DMS79 treated with DMSO at 0.1 percent for 48 hours (cell line): ENCODE measurements around the gene TFDP2.
"Not testable (repeated sequence)": the region's sequence is repeated elsewhere in the genome, so short reads cannot be mapped to it uniquely, and the experiment has no call there.

Experiments
- DNase-seq: peaks from one replicate; lab custom pipeline; 2025; lab: John Stamatoyannopoulos, UW

The TFDP2 gene

DNA sequence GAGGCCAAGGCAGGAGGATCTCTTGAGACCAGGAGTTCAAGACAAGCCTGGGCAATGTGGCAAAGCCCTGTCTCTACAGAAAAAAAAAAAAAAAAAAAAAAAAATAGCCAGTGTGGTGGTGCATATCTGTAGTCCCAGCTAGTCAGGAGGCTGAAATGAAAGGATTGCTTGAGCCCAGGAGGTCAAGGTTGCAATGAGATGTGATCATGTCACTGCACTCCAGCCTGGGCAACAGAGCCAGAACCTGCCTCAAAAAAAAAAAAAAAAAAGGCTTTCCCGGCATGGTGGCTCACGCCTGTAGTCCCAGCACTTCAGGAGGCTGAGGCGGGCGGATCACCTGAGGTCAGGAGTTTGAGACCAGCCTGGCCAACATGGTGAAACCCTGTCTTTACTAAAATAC, 73.7 kb downstream of the TFDP2 start:
- not testable (repeated sequence) for DNase-seq

DNA sequence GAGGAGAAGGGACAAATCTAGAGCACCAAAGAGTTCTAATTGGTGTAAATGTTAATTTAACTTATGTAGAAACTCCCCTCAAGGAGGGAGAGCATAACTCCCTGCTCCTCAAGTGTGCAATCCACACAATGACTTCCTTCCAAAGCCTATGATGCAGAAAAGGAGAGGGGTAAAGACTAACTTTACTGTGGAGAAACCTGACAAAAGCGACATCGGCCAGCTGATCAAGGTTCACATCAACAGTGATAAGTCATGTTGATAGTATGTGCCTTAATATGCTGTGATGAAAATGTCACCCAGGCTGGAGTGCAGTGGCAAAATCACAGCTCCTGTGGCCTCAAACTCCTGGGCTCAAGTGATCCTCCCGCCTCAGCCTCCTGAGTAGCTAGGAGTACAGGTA, 76.5 kb downstream of the TFDP2 start:
- no peak for DNase-seq

DNA sequence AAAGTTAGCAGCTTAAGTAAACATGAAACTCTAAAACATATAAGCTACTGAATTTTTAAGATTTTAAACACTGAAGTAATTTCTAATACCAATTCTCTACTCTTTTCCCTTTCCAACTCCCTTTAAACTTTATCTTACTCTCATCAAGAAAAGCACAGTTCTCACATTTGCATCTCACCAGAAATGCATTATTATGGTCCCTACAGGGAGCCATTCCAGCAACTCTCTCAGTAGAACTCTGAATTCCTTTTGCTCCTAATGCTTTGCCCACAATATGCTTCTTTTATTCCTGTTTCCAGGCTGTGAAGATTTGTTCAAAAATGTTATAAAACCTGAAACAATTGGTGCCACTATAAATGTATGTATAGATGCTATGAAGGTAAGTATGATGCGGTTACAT, 83.4 kb downstream of the TFDP2 start:
- no peak for DNase-seq

DNA sequence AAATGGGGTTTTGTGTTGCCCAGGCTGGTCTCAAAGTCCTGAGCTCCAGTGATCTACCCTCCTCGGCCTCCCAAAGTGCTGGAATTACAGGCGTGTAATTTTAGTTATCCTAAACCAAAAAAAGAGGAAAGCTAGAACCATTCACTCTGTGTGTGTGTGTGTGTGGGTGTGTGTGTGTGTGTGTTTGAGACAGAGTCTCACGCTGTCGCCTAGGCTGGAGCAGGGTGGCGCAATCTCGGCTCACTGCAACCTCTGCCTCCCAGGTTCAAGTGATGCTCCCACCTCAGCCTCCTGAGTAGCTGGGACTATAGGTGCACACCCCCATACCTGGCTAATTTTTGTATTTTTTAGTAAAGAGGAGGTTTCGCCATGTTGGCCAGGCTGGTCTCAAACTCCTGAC, 84.0 kb downstream of the TFDP2 start:
- no peak for DNase-seq

DNA sequence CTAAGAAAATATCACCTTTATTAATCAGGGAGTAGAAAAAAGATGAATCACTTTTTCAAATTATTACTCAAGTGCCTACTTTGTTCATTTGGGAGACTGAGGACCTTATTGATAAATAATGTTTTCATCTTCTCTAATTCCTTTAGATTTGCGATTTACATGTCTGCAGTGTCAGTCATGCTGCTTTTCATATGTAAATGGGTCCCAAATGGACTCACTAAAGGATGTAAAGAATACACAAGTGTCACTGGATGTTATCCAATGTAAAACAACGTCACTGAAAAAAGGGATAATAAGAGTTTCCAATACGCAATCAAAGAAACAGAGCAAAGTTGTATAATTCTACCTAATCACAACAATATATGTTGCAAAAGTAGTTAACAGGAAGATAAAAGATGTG, 84.9 kb downstream of the TFDP2 start:
- DNase-seq, result no peak

DNA sequence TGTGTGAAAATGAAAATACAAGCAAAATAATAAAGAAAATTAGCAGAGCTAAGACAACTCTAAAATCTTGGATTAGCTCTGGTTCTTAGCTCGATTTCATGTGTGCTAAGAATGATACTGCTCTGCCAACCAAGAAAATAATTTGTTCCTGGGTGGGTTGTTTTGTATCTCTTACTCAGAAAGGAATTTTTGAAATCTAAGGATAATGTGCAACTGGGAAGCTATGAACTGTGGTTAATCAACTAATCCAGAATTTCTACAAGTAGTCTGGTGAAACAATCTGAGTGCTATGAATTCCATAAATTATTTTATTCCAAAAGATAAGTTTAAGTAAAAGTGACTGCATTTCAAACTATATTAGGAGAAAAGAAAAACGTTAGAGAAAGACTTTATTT, 92.0 kb downstream of the TFDP2 start:
- DNase-seq, result no peak

DNA sequence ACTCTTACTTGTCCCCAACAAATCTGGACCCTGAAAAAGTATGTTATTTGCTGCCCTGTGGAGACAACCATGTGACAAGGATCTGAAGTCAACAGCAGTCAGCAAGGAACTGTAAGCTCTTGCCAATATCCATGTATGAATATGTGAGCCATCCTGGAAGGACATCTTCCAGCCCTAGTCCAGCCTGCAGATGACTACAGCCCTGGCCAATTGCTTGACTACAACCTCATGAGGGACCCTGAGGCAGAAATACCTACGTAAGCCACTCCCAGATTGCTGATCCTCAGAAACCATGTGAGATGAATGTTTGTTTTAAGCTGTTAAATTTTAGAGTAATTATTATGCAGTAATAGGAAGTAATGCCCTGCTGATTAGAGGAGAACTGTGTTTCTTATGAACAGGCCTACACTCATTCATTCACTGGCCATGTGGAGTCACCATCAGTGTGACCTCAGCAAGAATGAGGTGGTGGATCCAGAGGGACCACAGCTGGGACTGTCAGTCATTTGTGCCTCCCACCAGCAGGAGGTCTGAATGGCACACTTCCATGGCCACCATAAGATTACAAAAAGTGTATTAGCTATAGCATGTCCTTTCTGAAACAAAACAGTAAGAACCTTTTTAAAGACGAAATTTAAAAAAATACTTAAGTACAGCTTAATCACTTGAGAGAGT, 92.6 kb downstream of the TFDP2 start:
- DNase-seq, result no peak

DNA sequence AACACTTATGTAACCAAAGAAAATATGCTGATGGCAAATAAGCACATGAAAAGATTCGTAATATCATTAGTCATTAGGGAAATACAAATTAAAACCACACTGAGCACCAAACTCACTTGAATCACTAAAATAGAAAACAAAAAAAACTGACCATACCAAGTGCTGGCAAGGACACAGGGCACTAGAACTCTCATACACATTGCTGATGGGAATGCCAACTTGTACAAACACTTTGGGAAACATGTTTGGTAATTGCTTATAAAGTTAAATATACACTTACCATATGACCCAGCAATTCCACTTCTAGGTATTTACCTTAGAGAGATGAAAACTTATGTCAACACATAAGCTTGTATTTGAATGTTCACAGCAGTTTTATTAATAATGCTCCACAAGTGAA, 95.5 kb downstream of the TFDP2 start:
- DNase-seq, result no peak

DNA sequence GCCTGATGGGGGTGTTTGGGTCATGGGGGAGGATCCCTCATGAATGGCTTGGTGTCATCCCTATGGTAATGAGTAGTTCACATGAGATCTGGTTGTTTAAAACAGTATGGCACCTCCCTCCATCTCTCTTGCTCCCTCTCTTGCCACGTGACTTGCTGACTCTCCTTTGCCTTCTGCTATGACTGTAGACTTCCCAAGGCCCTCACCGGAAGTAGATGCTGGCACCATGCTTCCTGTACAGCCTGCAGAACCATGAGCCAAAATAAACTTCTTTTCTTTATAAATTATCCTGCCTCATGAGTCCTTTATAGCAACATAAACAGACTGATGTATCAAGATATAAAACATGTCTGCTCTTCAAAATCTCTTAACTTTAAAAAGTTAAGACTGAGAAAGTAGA, 96.1 kb downstream of the TFDP2 start:
- no peak for DNase-seq

DNA sequence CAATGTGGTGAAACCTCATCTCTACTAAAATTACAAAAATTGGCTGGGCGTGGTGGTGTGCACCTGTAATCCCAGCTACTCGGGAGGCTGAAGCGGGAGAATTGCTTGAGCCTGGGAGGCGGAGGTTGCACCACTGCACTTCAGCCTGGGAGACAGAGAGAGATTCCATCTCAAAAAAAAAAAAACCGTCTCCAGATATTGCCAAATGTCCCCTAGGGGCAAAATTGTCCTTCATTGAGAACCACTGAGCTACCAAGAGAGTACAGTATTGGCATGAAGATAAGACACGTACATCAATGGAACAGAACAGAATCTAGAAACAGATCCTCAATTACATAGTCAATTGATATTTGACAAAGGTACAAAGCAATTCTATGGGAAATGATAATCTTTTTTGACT, 98.0 kb downstream of the TFDP2 start:
- no peak for DNase-seq

DNA sequence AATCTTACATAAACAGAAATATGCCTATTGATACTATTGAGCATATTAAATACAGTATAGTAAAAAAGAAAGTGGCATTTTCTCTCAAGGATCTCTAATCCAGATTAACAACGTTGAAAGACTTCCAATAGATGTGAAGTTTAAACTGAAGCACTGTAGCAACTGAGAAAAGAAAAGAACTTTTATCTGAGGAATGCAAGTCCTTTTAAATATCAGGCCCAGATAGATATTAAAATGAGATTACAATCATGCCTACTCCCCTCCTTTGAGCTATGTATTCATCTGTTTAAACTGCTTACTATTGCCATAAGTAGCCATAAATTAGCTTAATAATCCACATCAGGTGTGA, 102.3 kb downstream of the TFDP2 start:
- no peak for DNase-seq

DNA sequence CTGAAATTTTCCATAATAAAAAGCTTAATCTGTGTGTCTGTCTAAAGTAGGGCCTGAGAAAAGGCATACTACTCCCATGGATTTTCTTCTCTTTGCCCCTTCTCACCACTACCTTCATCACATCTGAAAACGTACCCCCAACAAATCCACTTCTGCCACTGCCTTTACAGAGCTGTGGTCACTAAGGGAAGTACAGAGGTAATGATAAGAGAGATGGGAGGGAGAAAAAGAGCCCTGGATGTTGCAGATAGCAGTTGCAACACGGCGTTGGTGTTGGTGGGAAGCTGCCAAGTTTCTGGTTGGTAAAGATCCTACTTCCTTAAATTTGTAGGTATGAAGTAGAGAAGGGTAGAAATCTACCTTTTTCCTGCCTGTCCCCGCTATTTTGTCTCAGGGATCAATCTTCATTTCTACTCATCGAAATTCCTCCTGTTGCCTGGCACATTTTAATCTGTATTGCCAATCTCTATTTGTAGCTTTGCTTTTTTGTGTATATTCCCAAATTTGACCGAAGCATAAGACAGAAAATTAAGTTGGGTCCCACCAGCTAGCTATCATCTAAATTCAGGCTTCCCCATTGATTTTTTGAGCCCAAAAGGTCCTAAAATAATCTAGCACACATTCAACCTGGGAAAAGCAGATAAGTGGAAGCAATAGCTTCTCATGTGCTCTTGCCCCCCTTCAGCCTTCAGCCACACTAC, 102.9 kb downstream of the TFDP2 start:
- no peak for DNase-seq

DNA sequence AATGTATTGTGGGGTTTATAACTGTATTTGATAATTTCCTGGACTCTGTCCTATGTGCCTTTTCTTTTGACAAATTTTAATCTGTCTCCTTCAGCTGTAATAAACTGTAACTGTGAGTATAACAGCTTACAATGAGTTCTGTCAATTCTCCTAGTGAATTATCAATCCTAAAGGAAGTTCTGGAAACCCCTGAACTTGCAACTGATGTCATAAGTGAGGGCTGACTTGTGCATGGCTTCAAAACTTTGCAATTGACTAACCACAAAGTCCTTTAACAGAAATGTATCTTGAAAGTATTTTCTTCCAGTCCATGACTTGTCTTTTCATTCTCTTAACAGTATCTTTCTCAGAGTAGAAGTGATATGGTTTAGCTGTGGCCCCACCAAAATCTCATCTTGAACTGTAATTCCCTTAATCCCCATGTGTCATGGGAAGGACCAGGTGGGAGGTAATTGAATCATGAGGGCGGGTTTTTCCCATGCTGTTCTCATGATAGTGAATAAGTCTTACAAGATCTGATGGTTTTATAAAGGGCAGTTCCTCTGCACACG, 108.3 kb downstream of the TFDP2 start:
- DNase-seq, result no peak

DNA sequence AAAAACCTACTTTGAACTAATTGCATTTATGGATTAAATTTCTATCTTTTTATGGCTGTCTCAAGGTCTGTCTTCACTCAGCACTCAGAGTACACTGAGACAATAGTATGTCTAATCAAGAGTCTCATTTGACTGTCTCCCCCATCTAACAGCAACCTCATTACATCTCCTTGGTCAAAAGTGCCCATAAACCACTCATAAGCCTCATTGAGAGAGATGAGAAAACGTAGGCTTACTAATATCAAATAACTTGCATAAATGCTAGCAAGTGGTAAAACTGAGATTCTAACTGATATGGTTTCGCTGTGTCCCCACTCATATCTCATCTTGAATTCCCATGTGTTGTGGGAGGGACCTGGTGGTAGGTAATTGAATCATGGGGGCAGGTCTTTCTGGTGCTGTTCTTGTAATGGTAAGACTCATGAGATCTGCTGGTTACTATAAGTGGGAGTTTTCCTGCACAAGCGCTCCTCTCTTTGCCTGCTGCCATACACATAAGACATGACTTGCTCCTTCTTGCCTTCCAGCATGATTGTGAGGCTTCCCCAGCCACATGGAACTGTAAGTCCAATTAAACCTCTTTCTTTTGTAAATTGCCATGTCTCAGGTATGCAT, 113.9 kb downstream of the TFDP2 start:
- no peak for DNase-seq

DNA sequence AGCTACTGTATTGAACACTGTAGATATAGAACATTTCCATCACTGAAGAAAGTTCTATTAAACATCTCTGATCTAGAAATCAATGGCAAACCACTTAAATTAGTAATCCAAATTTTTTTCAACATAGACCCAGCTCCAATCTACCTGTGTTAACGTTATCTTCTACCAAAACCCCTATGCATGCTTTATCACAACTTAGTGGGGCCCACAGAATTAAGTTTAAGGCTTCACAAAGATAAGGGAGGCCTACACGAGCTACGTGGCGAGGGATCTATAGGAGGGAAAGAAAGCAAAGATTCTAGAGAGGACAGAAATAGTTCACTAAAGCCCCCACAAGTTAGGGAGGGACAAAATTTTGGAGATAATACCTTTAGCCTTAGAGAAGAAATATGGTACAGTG, 116.1 kb downstream of the TFDP2 start:
- no peak for DNase-seq

DNA sequence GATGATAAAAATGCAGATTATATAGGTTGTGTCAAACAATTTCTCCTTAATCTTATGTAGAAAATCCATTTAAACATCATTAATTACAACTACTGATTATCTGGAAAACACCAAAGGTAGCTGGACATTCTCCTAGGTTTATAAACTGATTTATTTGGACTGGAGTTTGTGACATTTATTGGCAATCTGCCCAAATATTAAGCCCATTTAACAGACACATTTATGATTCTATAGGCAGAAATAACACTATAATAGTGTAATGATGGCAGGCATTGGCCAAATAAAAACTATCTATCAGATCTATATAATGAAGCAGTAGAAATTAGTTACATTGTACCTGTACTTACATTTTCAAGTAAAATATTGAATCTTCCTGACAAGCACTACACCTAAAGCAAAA, 117.8 kb downstream of the TFDP2 start:
- DNase-seq, result no peak

DNA sequence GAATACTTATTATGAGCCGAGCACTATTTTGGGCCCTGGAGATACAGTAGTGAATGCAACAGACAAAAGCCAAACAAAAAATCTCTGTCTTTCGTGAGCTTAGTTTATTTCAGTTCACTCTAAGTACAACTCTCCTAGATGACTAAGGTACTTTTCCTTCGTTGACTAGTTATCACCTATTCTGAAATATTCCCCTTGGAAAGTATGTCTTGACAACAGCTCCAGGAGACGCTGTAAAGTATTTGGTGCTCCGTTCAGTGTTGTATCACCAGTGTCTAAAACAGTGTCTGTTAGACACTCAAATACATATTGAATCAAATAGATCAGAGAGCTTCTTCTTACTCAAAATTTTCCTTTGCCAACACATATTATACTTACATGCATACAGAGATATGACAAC, 119.6 kb downstream of the TFDP2 start:
- no peak for DNase-seq

DNA sequence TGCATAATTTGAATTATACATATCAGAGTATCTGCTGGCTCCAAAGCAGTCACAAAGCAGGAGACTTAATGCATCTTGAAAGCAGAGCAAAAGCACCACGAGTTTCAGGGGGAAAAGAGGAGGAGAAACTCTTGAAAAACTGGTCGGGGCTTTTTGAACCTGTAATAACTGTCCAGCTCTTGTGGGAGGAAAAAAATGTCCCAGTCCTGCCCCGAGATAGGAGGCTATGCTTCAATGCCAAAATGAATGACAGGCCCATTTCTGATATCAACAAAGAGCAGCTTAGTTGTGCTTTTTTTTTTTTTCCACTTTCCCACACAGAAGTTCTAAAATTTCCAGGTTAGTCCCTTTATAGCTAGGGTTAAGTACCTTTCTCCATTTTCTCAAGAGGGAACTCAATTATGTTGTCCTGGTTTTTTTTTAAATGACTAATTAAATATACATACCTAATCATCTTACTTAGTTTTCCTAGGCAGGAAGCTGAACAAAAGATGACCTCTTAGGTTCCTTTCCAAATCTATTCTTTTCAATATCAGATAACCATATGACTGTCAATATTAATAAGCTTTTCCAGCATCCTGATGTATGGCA, 120.2 kb downstream of the TFDP2 start:
- no peak for DNase-seq

DNA sequence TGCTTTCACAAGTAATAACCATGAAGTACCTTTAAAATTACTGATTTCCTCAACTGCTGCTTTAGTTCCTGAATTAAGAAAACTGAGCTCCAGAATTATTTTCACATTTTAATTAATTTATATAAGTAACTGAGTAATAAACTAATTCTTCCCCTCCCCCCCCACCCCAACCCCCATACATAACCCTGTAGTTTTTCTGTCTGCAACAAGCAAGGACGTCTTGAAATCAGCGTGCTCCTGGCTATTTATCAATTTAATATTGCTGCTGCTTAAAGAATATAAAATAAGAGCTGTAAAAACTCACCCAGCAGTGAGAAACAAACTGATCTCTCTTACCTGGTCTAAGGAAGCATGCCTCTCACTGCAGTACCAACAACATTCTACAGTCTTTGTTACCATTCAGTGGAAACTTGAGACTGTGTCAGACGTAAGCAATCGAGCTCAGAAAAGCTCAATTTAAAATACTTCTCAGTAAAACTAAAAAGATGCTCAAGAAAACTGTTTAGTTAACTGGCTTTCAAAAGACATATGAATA, 121.0 kb downstream of the TFDP2 start:
- peak; percentile 72 for DNase-seq

DNA sequence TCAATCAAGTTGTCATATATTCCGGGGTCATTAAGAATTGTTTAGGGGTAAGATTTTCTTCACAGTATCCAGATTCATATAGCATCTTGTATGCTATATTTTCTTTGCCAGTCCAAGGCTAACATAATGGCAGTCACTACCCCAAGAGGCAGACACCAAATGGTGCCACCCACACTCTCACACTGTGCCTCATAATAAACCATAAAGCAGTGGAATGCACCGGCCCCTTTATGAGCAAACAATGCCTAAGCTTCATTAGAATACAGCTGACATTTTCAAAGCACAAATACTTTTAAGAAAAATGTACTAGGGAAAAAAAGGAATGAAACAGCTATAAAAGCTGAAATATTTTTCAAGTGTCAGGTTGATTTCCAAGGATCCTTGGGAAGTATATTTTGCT, 121.6 kb downstream of the TFDP2 start:
- DNase-seq, result peak; percentile 35

DNA sequence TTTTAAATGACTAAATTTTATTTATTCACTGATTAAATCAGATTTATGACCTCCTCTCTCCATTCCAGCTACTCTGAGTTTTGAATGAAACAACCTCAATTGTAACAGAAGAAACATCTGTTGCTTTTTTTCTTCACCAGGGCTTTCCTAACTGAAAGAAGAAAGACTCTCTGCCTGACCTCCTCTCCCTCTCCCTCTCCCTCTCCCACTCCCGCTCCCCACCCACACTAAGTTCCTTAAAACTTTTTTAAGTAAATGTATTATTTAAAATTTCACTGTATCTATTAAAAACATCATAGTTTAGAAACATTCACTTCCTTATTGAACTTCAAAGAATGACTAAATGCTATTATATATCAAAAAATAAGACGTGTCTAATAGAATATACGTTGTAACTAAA, 122.0 kb downstream of the TFDP2 start:
- DNase-seq, result no peak

DNA sequence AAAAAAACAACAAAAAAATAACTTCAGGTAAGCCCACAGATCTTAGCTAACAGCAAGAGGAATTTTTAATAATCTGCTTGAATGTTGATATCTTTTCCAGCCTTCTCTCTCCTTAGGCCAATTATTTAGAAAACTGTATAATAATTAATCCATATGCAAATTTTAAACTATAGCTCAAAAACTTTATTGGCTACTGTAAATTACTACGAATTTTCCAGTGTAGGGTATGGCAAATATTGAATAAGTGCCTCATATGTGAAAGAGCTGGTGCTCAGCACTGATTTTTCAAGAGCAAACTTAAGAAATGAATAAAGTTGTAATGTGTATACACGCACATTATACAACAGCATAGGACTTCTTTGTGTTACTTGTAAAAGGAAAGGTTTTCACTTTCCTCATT, 123.0 kb downstream of the TFDP2 start:
- no peak for DNase-seq

DNA sequence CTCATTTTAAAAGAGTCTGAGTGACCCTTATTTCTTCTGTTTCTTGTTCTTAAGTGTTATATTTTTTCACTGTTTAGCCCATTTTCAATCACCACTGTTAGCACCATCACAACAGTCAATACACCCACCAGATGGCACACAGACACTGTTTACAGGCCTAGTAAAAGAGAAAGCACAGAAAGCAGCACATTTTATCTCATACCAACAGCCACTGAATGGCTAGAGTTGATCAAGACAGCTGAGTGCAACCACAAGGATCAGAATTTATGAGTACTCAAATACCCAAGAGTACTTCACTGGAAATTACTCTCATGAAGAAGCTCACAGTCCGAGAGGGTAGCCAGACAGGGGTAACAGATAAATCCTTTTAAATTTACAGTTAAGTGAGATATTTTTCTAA, 127.0 kb downstream of the TFDP2 start:
- peak; percentile 86 for DNase-seq
